ENCODE results near the gene ZNF580. TPM values are rescaled to one million over a fixed set of nuclear protein-coding genes. Genes with fewer than 3 reads are reported as not detected.

ZNF580 gene
- total and polyA plus RNA-seq, 11 donors, result 8.2 to 41.5 (median 21.1) TPM

DNA sequence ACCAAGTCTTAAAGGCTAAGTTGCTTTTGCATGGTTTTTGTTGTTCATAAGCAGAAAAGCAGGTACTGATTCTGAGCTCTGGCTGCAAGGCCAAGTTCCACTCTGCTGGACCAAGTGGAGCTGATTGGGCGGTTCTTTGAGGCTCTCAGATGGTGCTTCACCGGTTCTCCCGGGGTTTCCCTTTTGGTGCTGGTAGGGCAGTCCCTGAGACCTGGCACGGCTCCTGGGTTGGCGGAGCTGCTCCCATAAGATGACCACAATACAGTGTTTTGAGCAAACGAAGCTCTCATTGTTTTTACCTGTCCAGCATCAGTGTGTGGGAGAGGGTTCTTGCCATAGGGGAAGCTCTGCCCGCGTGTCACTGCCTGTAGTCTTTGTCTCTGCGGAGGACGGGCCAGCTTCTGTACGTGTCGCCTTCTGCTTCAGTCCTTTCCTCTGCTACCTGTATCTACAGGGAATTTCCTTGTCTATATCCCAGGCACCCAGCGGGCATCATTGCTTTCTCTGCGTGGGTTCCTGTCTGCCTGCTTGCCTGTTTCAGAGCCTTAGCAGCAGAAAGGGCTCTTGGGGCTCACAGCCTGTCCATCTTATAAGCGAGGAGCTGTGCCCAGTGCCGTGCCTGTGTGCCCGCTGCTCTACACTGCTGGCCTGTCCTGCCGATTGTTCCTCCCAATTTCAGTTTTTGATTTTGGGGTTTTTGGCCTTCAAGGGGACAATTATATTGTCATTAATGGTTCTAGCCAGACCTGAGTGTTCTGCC, 16.4 kb downstream of the ZNF580 start:
- intact Hi-C loops (cut with DNase I), result no loop called here
- no peak for DNase-seq
- Histone ChIP-seq H3K4me1 (peaks cover 12 to 62% (median 48%) of the 10 kb centered on the region in 12 donors), H3K36me3 (peaks cover 0 to 37% (median 31%) of the 10 kb centered on the region in 9 donors), H3K27me3 (no peaks in the 10 kb centered on the region), H3K4me3 (peak overlapping the region in 9 of 12 donors; percentile 17 to 99 (median 90)), H3K27ac (no peak overlapping the region), H3K9me3 (no peaks in the 10 kb centered on the region)
- ATAC-seq, result no peak
- WGBS, 4 donors, result 38 to 45% (median 42%) methylated on average over 18 of the region's 18 CpGs
- no peak for TF ChIP-seq POLR2A (IDR thresholded peaks at IDR 0.05)
- TF ChIP-seq, protein P1, sequence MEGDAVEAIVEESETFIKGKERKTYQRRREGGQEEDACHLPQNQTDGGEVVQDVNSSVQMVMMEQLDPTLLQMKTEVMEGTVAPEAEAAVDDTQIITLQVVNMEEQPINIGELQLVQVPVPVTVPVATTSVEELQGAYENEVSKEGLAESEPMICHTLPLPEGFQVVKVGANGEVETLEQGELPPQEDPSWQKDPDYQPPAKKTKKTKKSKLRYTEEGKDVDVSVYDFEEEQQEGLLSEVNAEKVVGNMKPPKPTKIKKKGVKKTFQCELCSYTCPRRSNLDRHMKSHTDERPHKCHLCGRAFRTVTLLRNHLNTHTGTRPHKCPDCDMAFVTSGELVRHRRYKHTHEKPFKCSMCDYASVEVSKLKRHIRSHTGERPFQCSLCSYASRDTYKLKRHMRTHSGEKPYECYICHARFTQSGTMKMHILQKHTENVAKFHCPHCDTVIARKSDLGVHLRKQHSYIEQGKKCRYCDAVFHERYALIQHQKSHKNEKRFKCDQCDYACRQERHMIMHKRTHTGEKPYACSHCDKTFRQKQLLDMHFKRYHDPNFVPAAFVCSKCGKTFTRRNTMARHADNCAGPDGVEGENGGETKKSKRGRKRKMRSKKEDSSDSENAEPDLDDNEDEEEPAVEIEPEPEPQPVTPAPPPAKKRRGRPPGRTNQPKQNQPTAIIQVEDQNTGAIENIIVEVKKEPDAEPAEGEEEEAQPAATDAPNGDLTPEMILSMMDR (IDR thresholded peaks at IDR 0.05), result no peak

DNA sequence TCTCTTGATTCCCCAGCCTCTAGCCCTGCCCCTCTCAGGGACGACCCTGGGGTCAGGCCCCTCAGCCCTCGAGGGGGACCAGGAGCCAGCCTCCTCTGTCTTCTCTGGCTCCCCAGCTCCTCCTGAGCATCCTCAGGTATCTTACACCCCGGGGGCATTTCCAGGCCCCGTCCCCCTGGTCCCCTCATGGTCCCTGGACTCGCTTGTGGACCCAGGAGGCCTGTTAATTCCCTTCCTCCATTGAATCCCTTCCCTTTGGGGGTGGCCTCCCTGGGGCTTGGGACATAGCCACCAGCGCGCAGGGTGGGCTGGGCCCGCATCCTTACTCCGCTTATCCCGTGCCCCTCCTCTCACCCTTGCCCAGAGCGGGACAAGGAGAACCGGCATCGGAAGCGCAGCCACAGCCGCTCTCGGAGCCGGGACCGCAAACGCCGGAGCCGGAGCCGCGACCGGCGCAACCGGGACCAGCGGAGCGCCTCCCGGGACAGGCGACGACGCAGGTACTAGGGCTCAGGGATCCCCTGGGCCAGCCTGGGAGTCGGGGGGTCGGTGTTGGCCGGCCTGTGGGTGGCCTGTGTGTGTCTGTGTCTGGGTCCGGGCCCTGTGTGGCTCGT, 18.2 kb downstream of the ZNF580 start:
- H3K27me3 ChIP-seq, result no peaks in the 10 kb centered on the region
- DNase-seq (no peak), ATAC-seq (no peak)
- peaks cover 3 to 54% (median 47%) of the 10 kb centered on the region in 9 donors for H3K36me3 ChIP-seq
- intact Hi-C loops (cut with DNase I), result loop anchor here in 1 of 10 donors (2.0 kb wide), 1 partner anchor 14 kb away; no protein-coding TSS in a partner anchor
- TF ChIP-seq, protein P1 (IDR thresholded peaks at IDR 0.05), result no peak
- TF ChIP-seq POLR2A (IDR thresholded peaks at IDR 0.05), result no peak
- no peaks in the 10 kb centered on the region for H3K9me3 ChIP-seq
- 84 to 92% (median 90%) methylated on average over 32 to 37 of the region's 37 CpGs for WGBS, 4 donors
- H3K27ac ChIP-seq, result no peak overlapping the region
- no peak overlapping the region for H3K4me3 ChIP-seq
- peaks cover 12 to 57% (median 44%) of the 10 kb centered on the region in 12 donors for H3K4me1 ChIP-seq

DNA sequence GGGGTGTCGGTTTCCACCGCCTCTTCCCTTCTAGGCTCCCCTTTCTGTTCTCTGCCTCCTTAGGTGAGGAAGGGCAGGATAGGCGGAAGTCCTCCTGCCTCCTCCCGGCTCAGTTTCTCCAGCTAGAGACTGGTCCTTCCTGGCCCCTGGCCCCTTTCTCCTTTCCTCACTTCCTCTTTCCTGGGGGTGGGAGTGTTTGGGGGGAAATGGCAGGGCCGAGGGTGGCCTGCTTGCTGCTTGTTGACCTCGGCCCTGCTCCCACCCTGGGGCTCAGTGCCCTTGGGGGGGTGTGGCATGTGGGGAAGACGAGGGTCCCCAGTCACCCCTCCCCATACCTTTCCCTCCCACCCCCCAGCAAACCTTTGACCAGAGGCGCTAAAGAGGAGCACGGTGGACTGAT, 19.0 kb downstream of the ZNF580 start:
- no peak for TF ChIP-seq POLR2A (IDR thresholded peaks at IDR 0.05)
- TF ChIP-seq, protein P1 (IDR thresholded peaks at IDR 0.05), result no peak
- H3K36me3 ChIP-seq, result peaks cover 3 to 62% (median 56%) of the 10 kb centered on the region in 9 donors
- no peak overlapping the region for H3K4me3 ChIP-seq
- no peak overlapping the region for H3K27ac ChIP-seq
- H3K4me1 ChIP-seq, result peaks cover 12 to 57% (median 44%) of the 10 kb centered on the region in 12 donors
- WGBS, 4 donors, result 60 to 68% (median 61%) methylated on average over 8 to 9 of the region's 9 CpGs
- ATAC-seq (no peak), DNase-seq (no peak)
- no peaks in the 10 kb centered on the region for H3K9me3 ChIP-seq
- intact Hi-C loops (cut with DNase I), result loop anchor here in 1 of 10 donors (2.0 kb wide), 1 partner anchor 13 kb away; no protein-coding TSS in a partner anchor
- no peaks in the 10 kb centered on the region for H3K27me3 ChIP-seq

DNA sequence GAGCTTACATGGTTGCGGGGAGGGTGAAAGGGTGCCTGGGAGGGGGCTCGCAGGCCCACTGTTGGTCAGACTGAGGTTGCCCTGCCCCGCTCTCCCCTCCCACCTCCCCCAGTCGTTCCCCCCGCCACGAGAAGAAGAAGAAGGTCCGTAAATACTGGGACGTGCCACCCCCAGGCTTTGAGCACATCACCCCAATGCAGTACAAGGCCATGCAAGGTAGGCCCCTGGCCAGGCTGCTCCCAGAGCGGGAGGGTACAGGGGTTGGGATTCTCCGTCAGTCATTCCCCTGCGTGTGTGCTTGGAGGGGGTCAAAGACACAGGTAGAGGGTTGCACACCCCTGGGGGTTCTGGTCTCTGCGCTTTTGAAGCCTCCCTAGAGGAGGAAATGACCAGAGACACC, 19.6 kb downstream of the ZNF580 start:
- DNase-seq, result no peak
- Histone ChIP-seq H3K36me3 (peaks cover 3 to 66% (median 59%) of the 10 kb centered on the region in 9 donors), H3K27ac (no peak overlapping the region), H3K4me3 (no peak overlapping the region), H3K27me3 (no peaks in the 10 kb centered on the region), H3K4me1 (peaks cover 12 to 56% (median 44%) of the 10 kb centered on the region in 12 donors), H3K9me3 (no peaks in the 10 kb centered on the region)
- intact Hi-C loops (cut with DNase I), result no loop called here
- no peak for ATAC-seq
- no peak for TF ChIP-seq POLR2A (IDR thresholded peaks at IDR 0.05)
- TF ChIP-seq, protein P1 (IDR thresholded peaks at IDR 0.05), result no peak
- 83 to 91% (median 89%) methylated on average over 9 to 12 of the region's 12 CpGs for WGBS, 4 donors

All from heart left ventricle (tissue), 16 donors.